ENCODE measurements around the gene FAM53C. TPM values are rescaled to one million over a fixed set of nuclear protein-coding genes. Genes with fewer than 3 reads are reported as not detected.

The FAM53C gene
- total RNA-seq, 1 experiment from 2014 or later, result 33.3 TPM

GRCh38 chr5:138338411-138339090, 485 bp downstream of the FAM53C start:
- H3K36me3 ChIP-seq (ENCODE audit: control insufficient read depth, insufficient read depth, low read length), result peaks cover 4% of the 10 kb centered on the region; the same call in 1 of the 2 replicates
- peaks cover 19% of the 10 kb centered on the region for H3K4me1 ChIP-seq
- H3K9me3 ChIP-seq, result no peaks in the 10 kb centered on the region
- Mint-ChIP-seq H3K27ac (ENCODE audit: unreplicated experiment) (peak overlapping the region; percentile 100), H3K9me3 (ENCODE audit: unreplicated experiment) (no peaks in the 10 kb centered on the region), H3K36me3 (ENCODE audit: insufficient read depth, unreplicated experiment) (peaks cover 37% of the 10 kb centered on the region), H3K4me3 (ENCODE audit: unreplicated experiment) (peak overlapping the region; percentile 90), H3K27me3 (ENCODE audit: insufficient read depth, unreplicated experiment) (no peaks in the 10 kb centered on the region), H3K4me1 (ENCODE audit: low read depth, unreplicated experiment) (peaks cover 16% of the 10 kb centered on the region)
- no peaks in the 10 kb centered on the region for H3K27me3 ChIP-seq (replicated peaks; ENCODE audit: control insufficient read depth, insufficient read depth, low read length)
- DNase-seq, result no peak
- H3K4me3 ChIP-seq (ENCODE audit: low read depth, low read length), result peak overlapping the region; percentile 87
- POLR2A ChIA-PET, result interaction anchor here (0.5 to 1.7 kb wide), 7 partner anchors 14 to 159 kb away, joined by 3 to 34 read pairs (median 4); partner anchors contain the start of genes CDC23, EGR1, KDM3B and KIF20A
- CTCF ChIA-PET, result interaction anchor here (0.6 to 3.3 kb wide), 3 partner anchors 14 to 52 kb away, joined by 3 to 54 read pairs (median 10); partner anchors contain the start of gene KDM3B
- no TSS peak for BruUV-seq (replicated peaks)
- TF ChIP-seq CTCF (IDR thresholded peaks at IDR 0.05; ENCODE audit: insufficient read depth in 1 of 2, low read depth in 1 of 2, low read length in 1 of 2, severe bottlenecking in 1 of 2, unreplicated experiment in 1 of 2), result no peak
- intact Hi-C loops (cut with micrococcal nuclease; ENCODE audit: unreplicated experiment), result no loop called here

- CTCF ChIA-PET, result interaction anchor here (1.2 to 3.3 kb wide), 2 partner anchors 13 to 16 kb away, joined by 10 to 54 read pairs; partner anchors contain the start of gene KDM3B
- H3K4me1 Mint-ChIP-seq (ENCODE audit: low read depth, unreplicated experiment), result peaks cover 16% of the 10 kb centered on the region
- no peak for TF ChIP-seq CTCF (IDR thresholded peaks at IDR 0.05; ENCODE audit: insufficient read depth in 1 of 2, low read depth in 1 of 2, low read length in 1 of 2, severe bottlenecking in 1 of 2, unreplicated experiment in 1 of 2)
- no peaks in the 10 kb centered on the region for H3K27me3 ChIP-seq (replicated peaks; ENCODE audit: control insufficient read depth, insufficient read depth, low read length)
- H3K36me3 Mint-ChIP-seq (ENCODE audit: insufficient read depth, unreplicated experiment), result peaks cover 42% of the 10 kb centered on the region
- POLR2A ChIA-PET, result interaction anchor here (1.2 kb wide), 1 partner anchor 13 kb away, joined by 4 read pairs; no protein-coding TSS in a partner anchor
- H3K4me1 ChIP-seq, result peaks cover 19% of the 10 kb centered on the region
- BruUV-seq (replicated peaks), result TSS peak; percentile 45
- H3K9me3 ChIP-seq, result no peaks in the 10 kb centered on the region
- H3K36me3 ChIP-seq (ENCODE audit: control insufficient read depth, insufficient read depth, low read length), result peaks cover 4% of the 10 kb centered on the region; the same call in 1 of the 2 replicates
- no peaks in the 10 kb centered on the region for H3K27me3 Mint-ChIP-seq (ENCODE audit: insufficient read depth, unreplicated experiment)
- peak in 1 of 2 experiments; percentile 26 for DNase-seq
- peak overlapping the region; percentile 90 for H3K4me3 Mint-ChIP-seq (ENCODE audit: unreplicated experiment)
- intact Hi-C loops (cut with micrococcal nuclease; ENCODE audit: unreplicated experiment), result no loop called here
- no peaks in the 10 kb centered on the region for H3K9me3 Mint-ChIP-seq (ENCODE audit: unreplicated experiment)
- peak overlapping the region; percentile 87 for H3K4me3 ChIP-seq (ENCODE audit: low read depth, low read length)
- peak overlapping the region; percentile 100 for H3K27ac Mint-ChIP-seq (ENCODE audit: unreplicated experiment)
Measured at GRCh38 chr5:138339091-138339456, 1.0 kb downstream of the FAM53C start.

- Histone ChIP-seq H3K9me3 (no peaks in the 10 kb centered on the region), H3K27me3 (replicated peaks; ENCODE audit: control insufficient read depth, insufficient read depth, low read length) (no peaks in the 10 kb centered on the region), H3K36me3 (ENCODE audit: control insufficient read depth, insufficient read depth, low read length) (peaks cover 4% of the 10 kb centered on the region; the same call in 1 of the 2 replicates), H3K4me3 (ENCODE audit: low read depth, low read length) (peak overlapping the region; percentile 87), H3K4me1 (peaks cover 19% of the 10 kb centered on the region)
- Mint-ChIP-seq H3K36me3 (ENCODE audit: insufficient read depth, unreplicated experiment) (peaks cover 46% of the 10 kb centered on the region), H3K4me3 (ENCODE audit: unreplicated experiment) (peak overlapping the region; percentile 90), H3K9me3 (ENCODE audit: unreplicated experiment) (no peaks in the 10 kb centered on the region), H3K4me1 (ENCODE audit: low read depth, unreplicated experiment) (peaks cover 16% of the 10 kb centered on the region), H3K27ac (ENCODE audit: unreplicated experiment) (peak overlapping the region; percentile 100), H3K27me3 (ENCODE audit: insufficient read depth, unreplicated experiment) (no peaks in the 10 kb centered on the region)
- ChIA-PET POLR2A (interaction anchor here (1.2 to 1.3 kb wide), 2 partner anchors 12 to 14 kb away, joined by 4 read pairs; no protein-coding TSS in a partner anchor), CTCF (interaction anchor here (3.3 kb wide), 1 partner anchor 13 kb away, joined by 54 read pairs; the partner anchor contains the start of gene KDM3B)
- no peak for DNase-seq
- BruUV-seq (replicated peaks), result no TSS peak
- intact Hi-C loops (cut with micrococcal nuclease; ENCODE audit: unreplicated experiment), result no loop called here
- no peak for TF ChIP-seq CTCF (IDR thresholded peaks at IDR 0.05; ENCODE audit: insufficient read depth in 1 of 2, low read depth in 1 of 2, low read length in 1 of 2, severe bottlenecking in 1 of 2, unreplicated experiment in 1 of 2)
Measured at GRCh38 chr5:138339464-138339863, 1.4 kb downstream of the FAM53C start.

All from Caco-2 (cell line).